GM15510 (cell line): ENCODE results near the gene HYAL2.

ENCODE experiments used
- POLR2A ChIP-seq: IDR thresholded peaks from 3 replicates; pipeline ENCODE4 v1.6.1; 2011; ENCODE audit warnings: borderline replicate concordance; ENCODE audit not compliant: insufficient read length; ENCODE audit errors: extremely low read depth

The HYAL2 gene

GRCh38 chr3:50268276-50268675 lies 54.3 kb downstream of the HYAL2 start:
- no peak for TF ChIP-seq POLR2A
